ENCODE measurements around the gene UPB1.

Gene UPB1

GRCh38 chr22:24482575-24482974 is 12.6 kb upstream of the UPB1 start:
- H3K36me3 ChIP-seq (replicated peaks; ENCODE audit: insufficient read depth, low read length), result no peaks in the 10 kb centered on the region
- no peaks in the 10 kb centered on the region for H3F3A ChIP-seq (ENCODE audit: insufficient read depth, low read length)
- H3K4me3 ChIP-seq (ENCODE audit: low read length), result no peak overlapping the region
- H3K9me3 ChIP-seq (replicated peaks; ENCODE audit: insufficient read depth, low read length), result no peaks in the 10 kb centered on the region
- no peaks in the 10 kb centered on the region for H3K4me1 ChIP-seq (ENCODE audit: low read length)
- no peaks in the 10 kb centered on the region for H3K9me2 ChIP-seq (replicated peaks; ENCODE audit: insufficient read depth, low read length)
- no peak overlapping the region for H2AFZ ChIP-seq (ENCODE audit: low read length)
- no peak for DNase-seq
- H3K27ac ChIP-seq (ENCODE audit: low read length), result no peak overlapping the region
- H3K4me2 ChIP-seq (ENCODE audit: low read depth, low read length), result no peak overlapping the region
- no peaks in the 10 kb centered on the region for H3K27me3 ChIP-seq (replicated peaks; ENCODE audit: insufficient read depth, low read length)
- H3K9ac ChIP-seq (ENCODE audit: low read length), result no peak overlapping the region
- no peaks in the 10 kb centered on the region for H4K20me1 ChIP-seq (ENCODE audit: insufficient read depth, low read length)
- TF ChIP-seq EZH2 (optimal IDR thresholded peaks at IDR 0.05; ENCODE audit: low read depth, low read length) (no peak), CTCF (IDR thresholded peaks at IDR 0.05; ENCODE audit: low read length) (no peak), EZH2phosphoT487 (IDR thresholded peaks at IDR 0.05; ENCODE audit: low read length) (no peak)
- H3K79me2 ChIP-seq (ENCODE audit: low read length), result no peaks in the 10 kb centered on the region

GRCh38 chr22:24482998-24483397 is 12.1 kb upstream of the UPB1 start:
- no peaks in the 10 kb centered on the region for H4K20me1 ChIP-seq (ENCODE audit: insufficient read depth, low read length)
- no peaks in the 10 kb centered on the region for H3K79me2 ChIP-seq (ENCODE audit: low read length)
- no peaks in the 10 kb centered on the region for H3K4me1 ChIP-seq (ENCODE audit: low read length)
- H3K27me3 ChIP-seq (replicated peaks; ENCODE audit: insufficient read depth, low read length), result no peaks in the 10 kb centered on the region
- DNase-seq, result no peak
- TF ChIP-seq CTCF (IDR thresholded peaks at IDR 0.05; ENCODE audit: low read length) (no peak), EZH2phosphoT487 (IDR thresholded peaks at IDR 0.05; ENCODE audit: low read length) (no peak), EZH2 (optimal IDR thresholded peaks at IDR 0.05; ENCODE audit: low read depth, low read length) (no peak)
- no peak overlapping the region for H3K4me3 ChIP-seq (ENCODE audit: low read length)
- no peaks in the 10 kb centered on the region for H3K9me2 ChIP-seq (replicated peaks; ENCODE audit: insufficient read depth, low read length)
- H2AFZ ChIP-seq (ENCODE audit: low read length), result no peak overlapping the region
- no peaks in the 10 kb centered on the region for H3F3A ChIP-seq (ENCODE audit: insufficient read depth, low read length)
- no peak overlapping the region for H3K9ac ChIP-seq (ENCODE audit: low read length)
- H3K27ac ChIP-seq (ENCODE audit: low read length), result no peak overlapping the region
- H3K36me3 ChIP-seq (replicated peaks; ENCODE audit: insufficient read depth, low read length), result no peaks in the 10 kb centered on the region
- no peaks in the 10 kb centered on the region for H3K9me3 ChIP-seq (replicated peaks; ENCODE audit: insufficient read depth, low read length)
- H3K4me2 ChIP-seq (ENCODE audit: low read depth, low read length), result no peak overlapping the region

GRCh38 chr22:24483976-24484545 is 11.1 kb upstream of the UPB1 start:
- Histone ChIP-seq H3K4me3 (ENCODE audit: low read length) (no peak overlapping the region), H3K4me1 (ENCODE audit: low read length) (no peaks in the 10 kb centered on the region), H2AFZ (ENCODE audit: low read length) (no peak overlapping the region), H3K27ac (ENCODE audit: low read length) (no peak overlapping the region), H3K36me3 (replicated peaks; ENCODE audit: insufficient read depth, low read length) (no peaks in the 10 kb centered on the region), H3K4me2 (ENCODE audit: low read depth, low read length) (no peak overlapping the region), H3K9me2 (replicated peaks; ENCODE audit: insufficient read depth, low read length) (no peaks in the 10 kb centered on the region), H3K27me3 (replicated peaks; ENCODE audit: insufficient read depth, low read length) (no peaks in the 10 kb centered on the region), H3K9ac (ENCODE audit: low read length) (no peak overlapping the region), H3K9me3 (replicated peaks; ENCODE audit: insufficient read depth, low read length) (no peaks in the 10 kb centered on the region), H4K20me1 (ENCODE audit: insufficient read depth, low read length) (no peaks in the 10 kb centered on the region), H3K79me2 (ENCODE audit: low read length) (no peaks in the 10 kb centered on the region), H3F3A (ENCODE audit: insufficient read depth, low read length) (no peaks in the 10 kb centered on the region)
- DNase-seq, result no peak
- no peak for TF ChIP-seq EZH2 (optimal IDR thresholded peaks at IDR 0.05; ENCODE audit: low read depth, low read length)
- TF ChIP-seq CTCF (IDR thresholded peaks at IDR 0.05; ENCODE audit: low read length), result no peak
- no peak for TF ChIP-seq EZH2phosphoT487 (IDR thresholded peaks at IDR 0.05; ENCODE audit: low read length)
